Activated T-cell treated with anti-CD3 and anti-CD28 coated beads, Interleukin-2, amount 50 U/mL, for 72 hours (primary cell): ENCODE measurements around the gene RNF215. TPM values are rescaled to one million over a fixed set of nuclear protein-coding genes. Genes with fewer than 3 reads are reported as not detected.

Experiments used
- ATAC-seq, 2 donors: fragments of 150-1000 bp; cut with Tn5 transposase; replicated peaks in 1 of 2; 2 replicates each; pipeline ENCODE4 v1.10.0; 2021; ENCODE audit warnings: moderate library complexity in 2 of 2, mild to moderate bottlenecking in 1 of 2
- DNase-seq, 2 donors: peaks; one replicate each; pipeline ENCODE4 v3.0.0; 2021 to 2022; ENCODE audit warnings: mixed read lengths in 1 of 2
- H3K27ac Mint-ChIP-seq: one replicate; pipeline ENCODE4 v1.8.0; 2022; ENCODE audit warnings: mild to moderate bottlenecking, moderate library complexity, mixed read lengths
- H3K27me3 Mint-ChIP-seq: one replicate; pipeline ENCODE4 v1.8.0; 2022; ENCODE audit warnings: low read depth, mixed read lengths
- H3K36me3 Mint-ChIP-seq, 2 donors: one replicate each; pipeline ENCODE4 v1.8.0; 2022; ENCODE audit warnings: mixed read lengths in 2 of 2, mild to moderate bottlenecking in 1 of 2; ENCODE audit not compliant: insufficient read depth in 2 of 2
- H3K4me1 Mint-ChIP-seq: one replicate; pipeline ENCODE4 v1.8.0; 2022; ENCODE audit warnings: low read depth, mixed read lengths
- H3K4me3 Mint-ChIP-seq, 2 donors: one replicate each; pipeline ENCODE4 v1.8.0; 2022; ENCODE audit warnings: mild to moderate bottlenecking in 2 of 2, mixed read lengths in 2 of 2, moderate library complexity in 2 of 2
- H3K9me3 Mint-ChIP-seq, 2 donors: one replicate each; pipeline ENCODE4 v1.8.0; 2022; ENCODE audit warnings: mixed read lengths in 2 of 2
- total RNA-seq, 2 donors: library from RNA; stranded (reverse); gene quantifications; one replicate each; pipeline ENCODE4 v1.2.3, GENCODE V29; 2022

RNF215 gene
- total RNA-seq, 2 donors from 2014 or later: 8.4 to 12.4 TPM

GRCh38 chr22:30358541-30358940, 28.7 kb downstream of the RNF215 start:
- no peaks in the 10 kb centered on the region for H3K9me3 Mint-ChIP-seq
- ATAC-seq (no peak), DNase-seq (no peak)
- peak overlapping the region in 1 of 2 donors; percentile 90 for H3K4me3 Mint-ChIP-seq
- no peak overlapping the region for H3K27ac Mint-ChIP-seq
- H3K36me3 Mint-ChIP-seq: peaks cover 12 to 15% of the 10 kb centered on the region in 2 donors
- peaks cover 4% of the 10 kb centered on the region for H3K27me3 Mint-ChIP-seq
- H3K4me1 Mint-ChIP-seq: peaks cover 39% of the 10 kb centered on the region

- Mint-ChIP-seq H3K27ac (peak overlapping the region; percentile 47), H3K9me3 (no peaks in the 10 kb centered on the region)
These were observed 29.5 kb downstream of the RNF215 start for GRCh38 chr22:30357650-30358215.

GRCh38 chr22:30357236-30357570, 30.0 kb downstream of the RNF215 start:
- Mint-ChIP-seq H3K4me3 (peak overlapping the region; percentile 90), H3K36me3 (peaks cover 12 to 15% of the 10 kb centered on the region in 2 donors), H3K4me1 (peaks cover 47% of the 10 kb centered on the region), H3K9me3 (no peaks in the 10 kb centered on the region), H3K27ac (peak overlapping the region; percentile 66), H3K27me3 (peaks cover 4% of the 10 kb centered on the region)
- DNase-seq (peak in 1 of 2 donors; percentile 9), ATAC-seq (no peak)

More at GRCh38 chr22:30357650-30358215, 29.5 kb downstream of the RNF215 start:
- H3K27me3 Mint-ChIP-seq: peaks cover 4% of the 10 kb centered on the region
- ATAC-seq (no peak), DNase-seq (no peak)
- H3K4me3 Mint-ChIP-seq: peak overlapping the region; percentile 90
- H3K4me1 Mint-ChIP-seq: peaks cover 43% of the 10 kb centered on the region
- H3K36me3 Mint-ChIP-seq: peaks cover 12 to 15% of the 10 kb centered on the region in 2 donors

GRCh38 chr22:30356449-30357235, 30.6 kb downstream of the RNF215 start, which contains the start of the genes CCDC157 and SF3A1:
Gene CCDC157, plus strand, starts transcription at chr22:30357007. Its CDS starts 8,994 bp downstream, at chr22:30366001.
Gene SF3A1, minus strand, starts transcription at chr22:30356894. Its CDS starts 102 bp downstream, at chr22:30356792.
- peaks cover 53% of the 10 kb centered on the region for H3K4me1 Mint-ChIP-seq
- peak; percentile 92 to 93 for ATAC-seq
- H3K4me3 Mint-ChIP-seq: peak within 1 kb of the TSS; percentile 90
- H3K36me3 Mint-ChIP-seq: peaks cover 12 to 20% of the 10 kb centered on the region in 2 donors
- no peaks in the 10 kb centered on the region for H3K9me3 Mint-ChIP-seq
- peaks cover 4% of the 10 kb centered on the region for H3K27me3 Mint-ChIP-seq
- peak within 1 kb of the TSS; percentile 93 for H3K27ac Mint-ChIP-seq
- peak; percentile 90 to 91 for DNase-seq

- H3K9me3 Mint-ChIP-seq: no peaks in the 10 kb centered on the region
- H3K36me3 Mint-ChIP-seq: peaks cover 15 to 33% of the 10 kb centered on the region in 2 donors
- peaks cover 4% of the 10 kb centered on the region for H3K27me3 Mint-ChIP-seq
- H3K27ac Mint-ChIP-seq: peak overlapping the region; percentile 48
- H3K4me3 Mint-ChIP-seq: peak overlapping the region; percentile 90
- ATAC-seq (no peak), DNase-seq (no peak)
- H3K4me1 Mint-ChIP-seq: peaks cover 72% of the 10 kb centered on the region
These were observed 32.6 kb downstream of the RNF215 start for GRCh38 chr22:30354644-30355043.

- Mint-ChIP-seq H3K4me1 (peaks cover 86% of the 10 kb centered on the region), H3K27me3 (no peaks in the 10 kb centered on the region), H3K4me3 (no peak overlapping the region), H3K9me3 (no peaks in the 10 kb centered on the region), H3K27ac (peak overlapping the region; percentile 76), H3K36me3 (peaks cover 20 to 38% of the 10 kb centered on the region in 2 donors)
- DNase-seq (no peak), ATAC-seq (no peak)
These were observed 36.0 kb downstream of the RNF215 start for GRCh38 chr22:30351226-30351625.

- peaks cover 78% of the 10 kb centered on the region for H3K4me1 Mint-ChIP-seq
- H3K9me3 Mint-ChIP-seq: no peaks in the 10 kb centered on the region
- DNase-seq (no peak), ATAC-seq (no peak)
- no peaks in the 10 kb centered on the region for H3K27me3 Mint-ChIP-seq
- peak overlapping the region; percentile 75 to 90 for H3K4me3 Mint-ChIP-seq
- H3K36me3 Mint-ChIP-seq: peaks cover 16 to 40% of the 10 kb centered on the region in 2 donors
- H3K27ac Mint-ChIP-seq: peak overlapping the region; percentile 97
These were observed 38.4 kb downstream of the RNF215 start for GRCh38 chr22:30348809-30349208.

- Mint-ChIP-seq H3K27me3 (no peaks in the 10 kb centered on the region), H3K36me3 (peaks cover 17 to 41% of the 10 kb centered on the region in 2 donors), H3K27ac (peak overlapping the region; percentile 97), H3K4me1 (peaks cover 74% of the 10 kb centered on the region), H3K9me3 (no peaks in the 10 kb centered on the region), H3K4me3 (peak overlapping the region; percentile 75 to 90)
- ATAC-seq (peak; percentile 24 to 48), DNase-seq (no peak)
These were observed 38.8 kb downstream of the RNF215 start for GRCh38 chr22:30348404-30348803.

GRCh38 chr22:30347255-30347892, 39.8 kb downstream of the RNF215 start:
- ATAC-seq (peak; percentile 82 to 83), DNase-seq (peak in 1 of 2 donors; percentile 19)
- Mint-ChIP-seq H3K27ac (peak overlapping the region; percentile 97), H3K27me3 (no peaks in the 10 kb centered on the region), H3K4me3 (peak overlapping the region; percentile 75 to 86), H3K4me1 (peaks cover 67% of the 10 kb centered on the region), H3K36me3 (peaks cover 21 to 45% of the 10 kb centered on the region in 2 donors), H3K9me3 (no peaks in the 10 kb centered on the region)

- H3K4me1 Mint-ChIP-seq: peaks cover 42% of the 10 kb centered on the region
- ATAC-seq (peak; percentile 58 to 74), DNase-seq (peak; percentile 52 to 66)
- H3K27me3 Mint-ChIP-seq: no peaks in the 10 kb centered on the region
- H3K4me3 Mint-ChIP-seq: peak overlapping the region; percentile 43 to 76
- H3K36me3 Mint-ChIP-seq: peaks cover 28 to 35% of the 10 kb centered on the region in 2 donors
- H3K27ac Mint-ChIP-seq: peak overlapping the region; percentile 79
- no peaks in the 10 kb centered on the region for H3K9me3 Mint-ChIP-seq
These were observed 42.6 kb downstream of the RNF215 start for GRCh38 chr22:30344447-30345200.

- H3K4me1 Mint-ChIP-seq: peaks cover 14% of the 10 kb centered on the region
- H3K4me3 Mint-ChIP-seq: no peak overlapping the region
- H3K36me3 Mint-ChIP-seq: peaks cover 28 to 50% of the 10 kb centered on the region in 2 donors
- ATAC-seq (no peak), DNase-seq (no peak)
- no peaks in the 10 kb centered on the region for H3K9me3 Mint-ChIP-seq
- peak overlapping the region; percentile 58 for H3K27ac Mint-ChIP-seq
- no peaks in the 10 kb centered on the region for H3K27me3 Mint-ChIP-seq
These were observed 46.1 kb downstream of the RNF215 start for GRCh38 chr22:30340911-30341685.

GRCh38 chr22:30338802-30339201, 48.4 kb downstream of the RNF215 start:
- Mint-ChIP-seq H3K27me3 (no peaks in the 10 kb centered on the region), H3K36me3 (peaks cover 24 to 43% of the 10 kb centered on the region in 2 donors), H3K4me3 (no peak overlapping the region), H3K27ac (no peak overlapping the region), H3K9me3 (no peaks in the 10 kb centered on the region), H3K4me1 (peaks cover 24% of the 10 kb centered on the region)
- ATAC-seq: no peak
- DNase-seq: no peak
